Natural killer cell (primary cell): Measurements from ENCODE around the gene RAI1. TPM values are rescaled to one million over a fixed set of nuclear protein-coding genes. Genes with fewer than 3 reads are reported as not detected.

Source experiments
- ATAC-seq, 3 donors: fragments of 150-1000 bp in 2 of 3; fragments of 200-7000 bp in 1 of 3; cut with Tn5 transposase; 1 replicate in 1 of 3; 2 replicates in 2 of 3; pipeline ENCODE4 v1.10.0; 2021; ENCODE audit warnings: mild to moderate bottlenecking in 2 of 3, moderate library complexity in 2 of 3
- DNase-seq, 2 donors: peaks; one replicate each; pipeline versions ENCODE4 v3.0.0 to v3.0.0-alpha.2; 2013 to 2021; ENCODE audit warnings: mixed read lengths in 1 of 2
- H3K27ac ChIP-seq: one replicate; pipeline ENCODE4 v1.5.1; 2013; ENCODE audit warnings: mild to moderate bottlenecking, low read length
- H3K27me3 ChIP-seq: one replicate; pipeline ENCODE4 v1.6.1; 2013; ENCODE audit warnings: low read length; ENCODE audit not compliant: control insufficient read depth, insufficient read depth
- H3K36me3 ChIP-seq: one replicate; pipeline ENCODE4 v1.6.1; 2013; ENCODE audit warnings: low read length; ENCODE audit not compliant: control insufficient read depth, insufficient read depth
- H3K4me1 ChIP-seq: one replicate; pipeline ENCODE4 v1.6.1; 2013; ENCODE audit warnings: low read length; ENCODE audit not compliant: control insufficient read depth, insufficient read depth
- H3K4me3 ChIP-seq: one replicate; pipeline ENCODE4 v1.5.1; 2013; ENCODE audit warnings: low read length
- H3K9me3 ChIP-seq: one replicate; pipeline ENCODE4 v1.6.1; 2013; ENCODE audit warnings: low read length; ENCODE audit not compliant: control insufficient read depth, insufficient read depth
- H3K27ac Mint-ChIP-seq, 2 donors: one replicate each; pipeline ENCODE4 v1.8.0; 2022; ENCODE audit warnings: mild to moderate bottlenecking in 2 of 2, mixed read lengths in 2 of 2, moderate library complexity in 1 of 2
- H3K27me3 Mint-ChIP-seq, 2 donors: one replicate each; pipeline ENCODE4 v1.8.0; 2022; ENCODE audit warnings: low read depth in 2 of 2, mixed read lengths in 2 of 2
- H3K36me3 Mint-ChIP-seq: one replicate; pipeline ENCODE4 v1.8.0; 2022; ENCODE audit warnings: mixed read lengths
- H3K4me1 Mint-ChIP-seq, 2 donors: one replicate each; pipeline ENCODE4 v1.8.0; 2022; ENCODE audit warnings: mixed read lengths in 2 of 2
- H3K4me3 Mint-ChIP-seq: one replicate; pipeline ENCODE4 v1.8.0; 2022; ENCODE audit warnings: mild to moderate bottlenecking, moderate library complexity, mixed read lengths
- H3K9me3 Mint-ChIP-seq, 2 donors: one replicate each; pipeline ENCODE4 v1.8.0; 2022; ENCODE audit warnings: mixed read lengths in 2 of 2
- WGBS: methylation state at CpG from one replicate; pipeline ENCODE4 v1.1.7; 2013; ENCODE audit warnings: missing lambda C conversion rate; ENCODE audit not compliant: insufficient coverage; 5-methylcytosine and 5-hydroxymethylcytosine counted together
- intact Hi-C: fragments of 100-400 bp; cut with micrococcal nuclease; formaldehyde crosslinking; loops from one replicate; pipeline ENCODE4 v1.14.2; 2022
- total RNA-seq, 4 donors: library from RNA; stranded (reverse); fragments of 120-200 nt in 1 of 4; gene quantifications; one replicate each; pipeline versions ENCODE4 v1.2.3 to v1.2.4, GENCODE V29; 2013 to 2022
- TF ChIP-seq, protein P1 (sequence below): fragments of 200-600 bp; IDR thresholded peaks from one replicate; pipeline ENCODE4 v1.8.0; 2022; ENCODE audit warnings: antibody characterized with exemption

Gene RAI1
- total RNA-seq, 3 donors from 2014 or later (not counting 1 experiment from before 2014, with no cell fraction given), result 39.8 to 55.0 (median 49.4) TPM

DNA sequence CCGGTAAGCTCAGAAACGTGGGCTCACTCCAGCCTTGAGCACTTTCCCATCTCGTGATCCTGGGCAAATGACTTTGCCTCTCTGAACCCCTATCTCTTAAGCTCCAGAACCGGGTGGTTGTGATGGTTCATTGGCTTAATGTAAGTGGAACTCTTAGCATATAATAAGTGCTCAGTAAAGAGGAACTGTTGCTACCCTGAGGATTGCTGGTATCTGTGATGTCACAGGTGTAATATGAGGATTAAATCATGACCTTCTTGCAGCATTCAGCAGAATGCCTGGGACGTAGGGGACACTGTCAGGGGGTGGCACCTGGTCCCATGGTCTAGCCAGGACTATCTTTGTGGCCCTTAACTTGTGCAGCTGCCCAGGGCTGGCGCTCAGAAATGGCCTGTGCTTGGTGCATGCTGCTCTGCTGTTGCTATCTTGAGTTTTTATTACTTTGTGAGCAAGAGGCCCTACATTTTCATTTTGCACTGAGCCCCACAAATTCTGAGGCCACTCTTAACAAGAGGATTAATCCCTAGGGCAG lies 86.7 kb downstream of the RAI1 start:
- 85% methylated on average over 6 of the region's 6 CpGs for WGBS
- H3K9me3 ChIP-seq, result no peaks in the 10 kb centered on the region
- no peaks in the 10 kb centered on the region for H3K27me3 Mint-ChIP-seq
- H3K9me3 Mint-ChIP-seq, result no peaks in the 10 kb centered on the region
- no peak overlapping the region for H3K27ac ChIP-seq
- ATAC-seq (no peak), DNase-seq (no peak)
- H3K36me3 ChIP-seq, result peaks cover 2% of the 10 kb centered on the region
- H3K27ac Mint-ChIP-seq, result peak overlapping the region; percentile 38 to 80
- H3K27me3 ChIP-seq, result no peaks in the 10 kb centered on the region
- H3K4me1 ChIP-seq, result peaks cover 63% of the 10 kb centered on the region
- H3K4me3 Mint-ChIP-seq, result no peak overlapping the region
- no peak overlapping the region for H3K4me3 ChIP-seq
- intact Hi-C loops, result loop anchor here (5.0 kb wide), 1 partner anchor 46 kb away; no protein-coding TSS in a partner anchor
- H3K4me1 Mint-ChIP-seq, result peaks cover 50 to 57% of the 10 kb centered on the region in 2 donors
- H3K36me3 Mint-ChIP-seq, result no peaks in the 10 kb centered on the region
- TF ChIP-seq, protein P1, sequence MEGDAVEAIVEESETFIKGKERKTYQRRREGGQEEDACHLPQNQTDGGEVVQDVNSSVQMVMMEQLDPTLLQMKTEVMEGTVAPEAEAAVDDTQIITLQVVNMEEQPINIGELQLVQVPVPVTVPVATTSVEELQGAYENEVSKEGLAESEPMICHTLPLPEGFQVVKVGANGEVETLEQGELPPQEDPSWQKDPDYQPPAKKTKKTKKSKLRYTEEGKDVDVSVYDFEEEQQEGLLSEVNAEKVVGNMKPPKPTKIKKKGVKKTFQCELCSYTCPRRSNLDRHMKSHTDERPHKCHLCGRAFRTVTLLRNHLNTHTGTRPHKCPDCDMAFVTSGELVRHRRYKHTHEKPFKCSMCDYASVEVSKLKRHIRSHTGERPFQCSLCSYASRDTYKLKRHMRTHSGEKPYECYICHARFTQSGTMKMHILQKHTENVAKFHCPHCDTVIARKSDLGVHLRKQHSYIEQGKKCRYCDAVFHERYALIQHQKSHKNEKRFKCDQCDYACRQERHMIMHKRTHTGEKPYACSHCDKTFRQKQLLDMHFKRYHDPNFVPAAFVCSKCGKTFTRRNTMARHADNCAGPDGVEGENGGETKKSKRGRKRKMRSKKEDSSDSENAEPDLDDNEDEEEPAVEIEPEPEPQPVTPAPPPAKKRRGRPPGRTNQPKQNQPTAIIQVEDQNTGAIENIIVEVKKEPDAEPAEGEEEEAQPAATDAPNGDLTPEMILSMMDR, result no peak

GRCh38 chr17:17768424-17769088 lies 87.3 kb downstream of the RAI1 start:
- Mint-ChIP-seq H3K9me3 (no peaks in the 10 kb centered on the region), H3K4me1 (peaks cover 46 to 52% of the 10 kb centered on the region in 2 donors), H3K27me3 (no peaks in the 10 kb centered on the region), H3K36me3 (no peaks in the 10 kb centered on the region), H3K27ac (peak overlapping the region; percentile 38 to 80), H3K4me3 (peak overlapping the region; percentile 9)
- WGBS, result 35% methylated on average over 14 of the region's 14 CpGs
- Histone ChIP-seq H3K27me3 (no peaks in the 10 kb centered on the region), H3K9me3 (no peaks in the 10 kb centered on the region), H3K4me1 (peaks cover 57% of the 10 kb centered on the region), H3K4me3 (no peak overlapping the region), H3K27ac (no peak overlapping the region), H3K36me3 (peaks cover 2% of the 10 kb centered on the region)
- TF ChIP-seq, protein P1, result no peak
- intact Hi-C loops, result loop anchor here (5.0 kb wide), 1 partner anchor 46 kb away; no protein-coding TSS in a partner anchor
- no peak for DNase-seq
- ATAC-seq, result peak in 1 of 3 donors; percentile 33

DNA sequence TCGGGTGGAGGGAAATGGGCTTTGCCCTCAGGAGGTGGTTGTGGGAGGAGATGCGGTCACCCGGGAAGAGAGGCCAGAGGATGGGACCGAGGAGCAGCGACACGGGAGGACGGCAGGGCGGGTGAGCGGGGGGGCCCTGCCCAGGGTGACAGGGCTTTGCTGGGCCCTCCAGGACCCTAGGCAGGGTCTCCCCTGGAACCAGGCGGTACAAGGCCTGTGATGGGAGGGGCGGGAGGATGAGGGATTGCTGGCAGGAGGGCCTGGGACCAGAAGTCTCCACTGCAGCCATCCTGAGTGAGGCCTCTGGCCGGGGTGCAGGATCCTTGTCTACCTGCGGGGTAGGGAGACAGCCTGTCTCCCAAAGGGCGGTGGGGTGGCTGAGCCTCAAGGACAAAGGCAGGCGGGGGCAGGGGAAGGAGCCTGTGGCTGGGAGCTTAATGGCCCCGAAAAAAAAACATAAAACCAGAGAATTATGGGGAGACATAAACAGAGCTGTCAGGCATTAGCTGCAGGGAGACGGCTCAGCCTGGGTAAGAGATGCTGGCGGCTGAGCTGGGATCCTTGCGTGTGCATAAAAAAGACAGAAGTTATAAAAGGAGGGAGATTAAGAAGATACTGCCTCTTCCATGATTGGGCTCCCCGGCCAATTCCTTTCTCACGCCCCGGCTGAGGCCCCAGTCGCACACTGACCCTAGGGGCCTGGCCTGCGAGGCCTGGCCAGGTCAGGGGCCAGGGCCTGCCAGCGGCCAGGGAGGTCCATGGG lies 88.8 kb downstream of the RAI1 start:
- H3K27ac ChIP-seq, result no peak overlapping the region
- Mint-ChIP-seq H3K4me3 (no peak overlapping the region), H3K4me1 (peaks cover 36 to 45% of the 10 kb centered on the region in 2 donors), H3K27me3 (no peaks in the 10 kb centered on the region), H3K36me3 (no peaks in the 10 kb centered on the region), H3K9me3 (no peaks in the 10 kb centered on the region), H3K27ac (peak overlapping the region in 1 of 2 donors; percentile 80)
- H3K4me3 ChIP-seq, result no peak overlapping the region
- 96% methylated on average over 25 of the region's 25 CpGs for WGBS
- H3K36me3 ChIP-seq, result peaks cover 2% of the 10 kb centered on the region
- no peaks in the 10 kb centered on the region for H3K27me3 ChIP-seq
- TF ChIP-seq, protein P1, result no peak
- peaks cover 42% of the 10 kb centered on the region for H3K4me1 ChIP-seq
- no peaks in the 10 kb centered on the region for H3K9me3 ChIP-seq
- intact Hi-C loops, result loop anchor here (5.0 kb wide), 1 partner anchor 48 kb away; no protein-coding TSS in a partner anchor
- DNase-seq (no peak), ATAC-seq (no peak)
